A673 (cell line): Measurements from ENCODE around the gene CERS6.

Experiments
- EZH2 ChIP-seq: fragments of 200-600 bp; sonication (generic); IDR thresholded peaks from 2 replicates; pipeline ENCODE4 v1.6.1; 2017; ENCODE audit warnings: borderline replicate concordance, low read depth, mild to moderate bottlenecking, mixed read lengths, antibody characterized with exemption, low read length; ENCODE audit not compliant: poor library complexity, severe bottlenecking
- TF ChIP-seq, protein P1 (sequence below): fragments of 300-800, 200-600 bp; sonication (generic); conservative IDR thresholded peaks from 2 replicates; pipeline ENCODE4 v1.5.1; 2017; ENCODE audit warnings: low read depth, mild to moderate bottlenecking, antibody characterized with exemption, low read length, moderate library complexity, mixed read lengths

DNA sequence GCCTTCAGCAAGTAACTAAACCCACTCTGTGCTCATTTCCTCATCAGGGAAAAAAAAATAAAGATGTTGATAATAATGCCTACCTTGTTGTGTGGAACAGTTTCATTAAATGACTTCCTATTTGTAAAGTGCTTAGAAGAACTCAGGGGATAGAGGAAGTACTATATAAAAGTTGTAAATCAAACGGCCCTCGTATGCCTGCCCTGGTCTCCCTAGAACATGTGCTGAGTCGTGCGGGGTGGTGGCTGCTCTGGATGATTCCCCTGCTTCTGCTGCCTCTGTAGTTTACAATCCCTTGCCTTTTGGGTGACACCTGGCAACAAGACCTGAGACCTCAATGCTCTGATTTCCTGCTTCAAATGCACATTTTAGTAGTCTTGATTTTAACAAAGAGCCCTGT lies 170.0 kb downstream of the CERS6 start:
- TF ChIP-seq, protein P1, sequence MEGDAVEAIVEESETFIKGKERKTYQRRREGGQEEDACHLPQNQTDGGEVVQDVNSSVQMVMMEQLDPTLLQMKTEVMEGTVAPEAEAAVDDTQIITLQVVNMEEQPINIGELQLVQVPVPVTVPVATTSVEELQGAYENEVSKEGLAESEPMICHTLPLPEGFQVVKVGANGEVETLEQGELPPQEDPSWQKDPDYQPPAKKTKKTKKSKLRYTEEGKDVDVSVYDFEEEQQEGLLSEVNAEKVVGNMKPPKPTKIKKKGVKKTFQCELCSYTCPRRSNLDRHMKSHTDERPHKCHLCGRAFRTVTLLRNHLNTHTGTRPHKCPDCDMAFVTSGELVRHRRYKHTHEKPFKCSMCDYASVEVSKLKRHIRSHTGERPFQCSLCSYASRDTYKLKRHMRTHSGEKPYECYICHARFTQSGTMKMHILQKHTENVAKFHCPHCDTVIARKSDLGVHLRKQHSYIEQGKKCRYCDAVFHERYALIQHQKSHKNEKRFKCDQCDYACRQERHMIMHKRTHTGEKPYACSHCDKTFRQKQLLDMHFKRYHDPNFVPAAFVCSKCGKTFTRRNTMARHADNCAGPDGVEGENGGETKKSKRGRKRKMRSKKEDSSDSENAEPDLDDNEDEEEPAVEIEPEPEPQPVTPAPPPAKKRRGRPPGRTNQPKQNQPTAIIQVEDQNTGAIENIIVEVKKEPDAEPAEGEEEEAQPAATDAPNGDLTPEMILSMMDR = no peak
- TF ChIP-seq EZH2 = no peak
